ENCODE results near the gene C22orf15.
A peak's percentile ranks its signal among the peaks of the same experiment; 100 is the strongest.

The C22orf15 gene

DNA sequence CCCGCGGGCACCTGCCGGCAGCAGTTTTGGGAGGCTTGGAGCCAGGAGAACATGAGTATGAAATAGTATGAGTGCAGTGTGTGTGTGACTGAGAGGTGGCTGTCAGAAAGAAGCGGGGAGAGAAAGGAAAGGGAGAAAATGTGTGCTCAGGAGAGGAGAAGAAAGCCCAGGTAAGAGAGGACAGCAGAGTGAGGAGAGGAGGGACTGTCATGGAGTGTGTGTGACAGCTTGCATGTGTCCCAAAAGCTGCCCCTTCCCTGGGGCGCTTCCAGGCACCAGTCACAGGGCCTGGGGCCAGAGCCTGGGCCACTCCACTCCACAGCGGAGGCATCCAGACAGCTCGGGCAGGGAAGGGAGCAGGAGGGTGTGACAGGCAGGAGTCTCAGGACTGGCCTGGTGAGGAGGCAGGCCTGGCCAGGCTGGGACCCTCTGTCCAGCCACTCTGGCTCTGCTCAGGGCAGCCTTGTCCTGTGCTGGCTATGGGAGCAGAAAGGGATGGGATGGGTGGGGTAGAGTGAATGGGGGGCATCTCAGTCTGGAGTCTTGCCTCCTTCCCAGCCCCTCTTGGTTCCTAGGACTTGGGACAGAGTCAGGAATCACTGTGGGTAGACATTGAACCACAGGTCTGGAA, 10.8 kb downstream of the C22orf15 start:
- DNase-seq: no peak

DNA sequence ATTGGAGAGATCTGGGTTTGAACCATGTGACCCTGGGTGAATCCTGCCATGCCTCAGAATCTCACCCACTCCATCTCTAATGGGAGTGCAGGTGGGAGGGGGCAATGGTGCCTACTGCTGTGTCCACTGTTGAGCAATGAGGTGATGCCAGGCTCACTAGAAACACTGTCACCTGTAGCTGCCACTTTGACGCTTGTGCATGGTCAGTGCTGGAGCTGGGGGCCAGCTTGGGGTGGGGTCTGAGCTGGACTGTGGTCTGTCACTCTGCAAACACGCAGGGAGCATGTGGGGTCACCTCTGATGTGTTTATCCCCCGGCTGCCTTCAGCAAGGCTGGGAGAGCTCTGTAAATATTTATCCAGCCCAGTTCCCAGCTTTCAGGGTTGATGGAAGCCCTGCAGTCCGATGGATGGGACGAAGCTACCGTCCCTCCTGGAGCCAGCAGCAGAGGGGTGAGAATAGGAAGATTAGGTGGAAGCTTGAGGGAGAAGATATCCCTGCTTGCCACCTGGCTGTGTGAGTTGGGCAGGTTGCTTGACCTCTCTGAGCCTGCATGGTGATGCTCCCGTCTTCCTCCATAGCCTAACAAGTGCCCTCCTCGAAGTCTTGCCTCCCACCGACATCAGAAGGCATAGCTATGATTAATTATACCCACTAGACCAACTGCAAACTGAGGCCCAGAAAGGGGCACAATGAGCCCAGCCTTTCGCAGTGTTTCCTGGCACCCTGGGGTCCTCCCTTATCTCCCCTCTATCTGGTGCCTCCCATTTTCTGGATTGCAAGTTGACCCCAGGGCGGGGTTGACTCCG, 11.5 kb downstream of the C22orf15 start:
- no peak for DNase-seq

DNA sequence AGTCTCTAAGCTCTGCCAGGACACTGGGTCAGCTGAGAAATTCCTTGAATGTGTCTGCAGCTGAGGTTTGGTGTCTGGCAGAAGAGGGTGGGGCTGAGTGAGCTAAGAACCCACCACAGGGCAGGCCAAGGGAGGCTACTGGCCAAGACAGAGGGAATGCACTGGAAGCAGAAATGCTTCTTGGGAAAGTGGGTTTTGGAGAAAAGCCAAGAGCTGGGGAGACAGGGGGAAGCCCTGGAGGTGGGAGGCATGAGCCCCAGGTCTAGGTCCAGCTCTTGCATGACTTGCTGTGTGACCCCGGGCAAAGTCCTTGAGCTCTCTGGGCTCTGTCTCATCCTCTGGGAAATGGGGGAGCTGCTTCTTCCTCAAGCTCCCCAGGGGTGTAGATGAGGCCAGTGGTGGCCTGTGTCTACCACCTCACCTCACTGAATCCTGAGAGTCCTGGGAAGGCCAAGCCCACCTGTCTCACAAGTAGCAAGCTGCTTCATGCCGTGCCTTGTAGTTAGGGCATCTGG, 12.2 kb downstream of the C22orf15 start:
- DNase-seq: no peak

DNA sequence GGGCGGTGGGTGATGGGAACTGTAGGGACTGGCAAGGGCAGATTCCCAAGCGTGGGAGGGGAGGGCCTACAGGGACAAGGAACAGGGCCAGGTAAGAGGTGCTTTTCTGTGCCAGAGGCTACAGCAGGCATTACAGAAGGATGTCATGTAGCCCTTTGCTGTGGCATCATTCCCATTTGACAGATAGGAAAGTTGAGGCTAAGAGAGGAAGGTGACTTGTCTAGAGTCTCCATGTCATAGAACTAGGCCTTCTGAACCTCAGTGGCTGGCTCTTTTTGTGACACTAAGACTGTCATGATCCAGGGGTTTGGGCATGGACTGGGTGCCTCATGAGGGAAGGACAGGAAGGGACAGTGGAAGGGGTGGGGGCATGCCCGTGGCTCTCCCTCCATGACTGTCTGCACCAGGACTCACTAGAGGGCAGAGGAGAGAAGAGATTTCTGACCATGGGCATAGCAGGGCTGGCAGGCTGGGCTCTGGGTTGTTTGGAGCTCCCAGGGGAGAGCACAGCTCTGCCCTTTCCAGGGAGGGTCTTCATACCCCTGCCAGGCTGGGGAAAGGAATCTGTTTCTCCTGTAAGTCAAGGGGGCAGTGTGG, 13.1 kb downstream of the C22orf15 start:
- DNase-seq: no peak

DNA sequence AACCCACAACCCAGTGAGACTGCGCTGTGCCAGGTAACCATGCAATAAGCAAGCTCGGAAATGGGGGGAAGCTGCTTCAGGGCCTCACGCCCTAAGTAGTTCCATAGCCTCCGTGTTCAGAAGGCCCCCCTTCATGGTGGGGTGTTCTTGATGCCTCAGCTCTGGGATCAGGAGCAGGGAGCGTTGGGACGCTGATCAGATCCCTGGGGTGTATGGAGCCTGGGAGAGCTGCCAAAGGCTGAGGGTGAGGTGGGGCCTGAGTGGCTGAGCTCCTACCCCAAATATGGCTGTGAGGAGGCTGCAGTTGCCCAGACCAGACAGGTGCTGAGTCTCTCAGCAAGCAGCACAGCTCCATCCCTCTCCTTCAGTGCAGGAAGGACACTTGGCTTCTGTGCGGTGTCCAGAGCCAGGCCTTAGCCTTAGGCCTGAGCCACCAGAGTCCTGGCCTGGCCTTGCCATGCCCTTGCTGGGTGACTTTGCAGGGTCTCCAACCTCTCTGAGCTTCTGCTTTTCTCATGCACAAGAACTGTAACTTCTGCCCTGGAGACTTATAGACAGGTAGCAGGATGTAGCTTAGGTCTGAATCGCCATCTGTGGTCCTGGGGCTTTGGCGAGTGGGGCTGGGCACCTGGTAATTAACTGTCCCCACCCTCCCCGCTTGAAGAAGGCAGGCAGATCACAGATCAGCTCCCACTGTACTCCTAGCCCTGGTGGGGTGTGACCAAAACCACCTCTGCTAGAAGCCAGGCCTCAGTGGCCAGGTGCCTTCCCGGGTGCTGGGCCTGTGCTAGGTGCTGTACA, 15.2 kb downstream of the C22orf15 start:
- no peak for DNase-seq

DNA sequence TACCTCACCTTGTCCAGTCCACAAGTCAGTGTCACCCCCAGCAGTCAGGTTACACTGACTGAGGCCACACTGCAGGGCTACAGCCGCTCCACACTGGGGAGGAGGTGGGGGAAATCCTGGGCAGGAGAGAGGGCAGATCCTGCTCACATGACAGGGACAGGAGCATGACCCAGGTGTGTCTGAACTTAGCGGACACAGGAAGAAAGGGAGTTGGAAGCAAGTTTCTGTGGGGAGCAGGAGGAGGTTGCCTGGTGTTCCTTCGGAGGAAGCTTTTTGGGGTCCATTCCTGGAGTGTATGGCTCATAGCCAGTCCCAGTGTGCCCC, 15.7 kb downstream of the C22orf15 start:
- DNase-seq: no peak

DNA sequence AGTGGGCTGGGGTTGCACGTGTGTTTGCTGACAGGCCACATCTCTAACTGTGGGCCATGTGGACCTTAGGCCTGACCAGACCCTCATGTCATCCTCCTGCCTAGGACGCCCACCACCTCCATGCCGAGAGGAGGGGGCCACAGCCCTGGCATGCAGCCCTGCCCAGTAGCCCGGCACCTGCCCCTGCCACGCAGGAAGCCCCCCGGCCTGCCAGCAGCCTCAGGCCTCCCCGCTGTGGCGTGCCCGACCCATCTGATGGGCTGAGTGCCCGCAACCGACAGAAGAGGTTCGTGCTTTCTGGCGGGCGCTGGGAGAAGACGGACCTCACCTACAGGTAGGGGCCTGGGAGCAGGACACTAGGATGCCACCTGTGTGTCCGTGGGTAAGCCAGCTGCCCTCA, 16.3 kb downstream of the C22orf15 start:
- no peak for DNase-seq

DNA sequence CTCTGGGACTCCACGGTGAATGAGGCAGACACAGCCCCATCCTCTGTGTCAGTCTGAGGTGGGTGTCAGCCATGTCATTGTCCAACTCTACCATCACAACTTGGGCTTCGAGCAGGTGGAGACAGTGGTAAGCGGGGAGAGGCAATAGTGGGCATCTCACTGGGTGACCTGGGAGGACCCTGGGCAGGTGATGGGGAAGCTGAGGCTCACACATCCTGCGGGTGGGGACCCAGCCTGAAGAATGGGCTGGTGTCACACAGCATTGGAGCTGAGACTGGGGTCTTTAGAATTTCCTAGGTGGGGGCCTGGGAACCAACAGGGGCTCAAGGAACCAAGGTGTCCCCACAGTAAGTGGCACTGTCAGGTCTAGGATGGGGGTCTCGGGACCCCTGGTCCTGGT, 16.9 kb downstream of the C22orf15 start:
- no peak for DNase-seq

DNA sequence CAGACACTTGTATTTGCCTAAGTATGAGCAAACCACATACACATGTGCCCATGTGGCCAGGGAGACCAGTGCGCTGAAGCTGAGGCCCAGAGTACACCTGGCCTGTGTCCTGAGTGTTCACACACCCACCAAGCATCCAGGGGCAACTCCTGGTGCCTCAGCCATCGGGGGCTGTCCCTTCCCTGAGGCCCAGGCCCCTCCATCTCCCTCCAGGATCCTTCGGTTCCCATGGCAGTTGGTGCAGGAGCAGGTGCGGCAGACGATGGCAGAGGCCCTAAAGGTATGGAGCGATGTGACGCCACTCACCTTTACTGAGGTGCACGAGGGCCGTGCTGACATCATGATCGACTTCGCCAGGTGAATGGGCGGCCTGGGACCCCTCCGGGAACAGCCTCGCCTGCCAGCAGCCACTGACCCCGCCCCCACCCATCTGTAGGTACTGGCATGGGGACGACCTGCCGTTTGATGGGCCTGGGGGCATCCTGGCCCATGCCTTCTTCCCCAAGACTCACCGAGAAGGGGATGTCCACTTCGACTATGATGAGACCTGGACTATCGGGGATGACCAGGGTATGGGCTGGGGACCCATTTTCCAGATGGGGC, 17.5 kb downstream of the C22orf15 start:
- no peak for DNase-seq

DNA sequence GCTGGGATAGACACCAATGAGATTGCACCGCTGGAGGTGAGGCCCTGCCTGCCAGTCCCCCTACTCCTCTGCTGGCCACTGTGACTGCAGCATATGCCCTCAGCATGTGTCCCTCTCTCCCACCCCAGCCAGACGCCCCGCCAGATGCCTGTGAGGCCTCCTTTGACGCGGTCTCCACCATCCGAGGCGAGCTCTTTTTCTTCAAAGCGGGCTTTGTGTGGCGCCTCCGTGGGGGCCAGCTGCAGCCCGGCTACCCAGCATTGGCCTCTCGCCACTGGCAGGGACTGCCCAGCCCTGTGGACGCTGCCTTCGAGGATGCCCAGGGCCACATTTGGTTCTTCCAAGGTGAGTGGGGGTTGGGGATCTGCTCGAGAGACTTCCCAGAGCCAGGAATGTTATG, 18.3 kb downstream of the C22orf15 start:
- no peak for DNase-seq

DNA sequence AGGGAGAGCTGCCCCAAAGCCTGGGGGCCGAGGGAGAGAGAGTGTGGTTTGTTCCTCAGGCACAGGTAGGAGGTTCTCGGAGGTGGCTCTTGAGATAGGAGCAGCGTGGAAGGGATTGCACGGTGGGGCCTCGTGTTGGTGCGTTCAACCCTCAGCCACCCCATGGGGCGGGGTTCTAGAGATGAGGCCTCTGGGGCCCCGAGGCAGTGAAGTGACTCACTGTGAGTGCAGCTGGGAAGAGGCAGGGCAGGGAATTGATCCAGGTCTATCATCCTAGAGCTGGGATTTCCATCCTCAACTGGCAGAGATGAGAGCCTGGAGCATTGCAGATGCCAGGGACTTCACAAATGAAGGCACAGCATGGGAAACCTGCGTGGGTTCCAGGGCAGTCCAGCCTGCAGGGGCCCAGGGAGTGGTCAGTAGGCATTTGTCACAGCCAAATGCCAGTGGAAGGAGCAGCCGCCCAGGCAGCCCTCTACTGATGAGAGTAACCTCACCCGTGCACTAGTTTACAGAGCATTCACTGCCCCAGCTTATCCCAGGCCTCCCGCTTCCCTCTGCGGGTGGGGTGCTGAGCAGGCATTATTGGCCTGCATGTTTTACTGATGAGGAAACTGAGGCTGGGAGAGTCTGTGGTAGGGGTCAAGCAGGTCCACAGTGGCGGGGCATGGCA, 18.9 kb downstream of the C22orf15 start:
- DNase-seq: no peak

DNA sequence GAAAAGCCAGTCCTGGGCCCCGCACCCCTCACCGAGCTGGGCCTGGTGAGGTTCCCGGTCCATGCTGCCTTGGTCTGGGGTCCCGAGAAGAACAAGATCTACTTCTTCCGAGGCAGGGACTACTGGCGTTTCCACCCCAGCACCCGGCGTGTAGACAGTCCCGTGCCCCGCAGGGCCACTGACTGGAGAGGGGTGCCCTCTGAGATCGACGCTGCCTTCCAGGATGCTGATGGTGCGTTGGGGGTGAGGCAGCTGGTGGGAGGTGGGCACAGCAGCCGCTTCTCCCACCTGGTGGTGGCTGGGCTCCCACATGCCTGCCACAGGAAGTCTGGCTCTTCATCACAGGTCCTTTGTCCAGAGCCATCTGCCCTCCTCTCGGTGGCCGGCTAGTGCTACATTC, 19.5 kb downstream of the C22orf15 start:
- DNase-seq: no peak

DNA sequence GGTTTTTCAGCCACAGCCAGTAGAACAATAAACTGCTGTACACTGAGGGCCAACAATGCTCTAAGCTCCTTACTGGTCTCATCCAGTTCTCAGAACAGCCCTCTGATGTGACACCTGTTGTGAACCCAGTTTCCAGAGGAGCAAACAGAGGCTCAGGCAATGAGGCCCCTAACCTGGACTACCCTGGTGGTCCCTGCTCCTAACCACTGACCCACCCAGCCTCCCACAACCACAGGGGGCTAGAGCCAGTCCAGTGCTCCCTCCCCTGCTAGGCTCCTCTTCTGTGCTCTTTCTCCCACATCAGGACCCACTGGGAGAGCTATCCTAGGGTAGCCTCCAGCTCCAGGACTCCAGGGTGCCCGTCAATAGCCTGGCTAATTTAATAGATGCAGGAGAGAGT, 19.9 kb downstream of the C22orf15 start:
- no peak for DNase-seq

DNA sequence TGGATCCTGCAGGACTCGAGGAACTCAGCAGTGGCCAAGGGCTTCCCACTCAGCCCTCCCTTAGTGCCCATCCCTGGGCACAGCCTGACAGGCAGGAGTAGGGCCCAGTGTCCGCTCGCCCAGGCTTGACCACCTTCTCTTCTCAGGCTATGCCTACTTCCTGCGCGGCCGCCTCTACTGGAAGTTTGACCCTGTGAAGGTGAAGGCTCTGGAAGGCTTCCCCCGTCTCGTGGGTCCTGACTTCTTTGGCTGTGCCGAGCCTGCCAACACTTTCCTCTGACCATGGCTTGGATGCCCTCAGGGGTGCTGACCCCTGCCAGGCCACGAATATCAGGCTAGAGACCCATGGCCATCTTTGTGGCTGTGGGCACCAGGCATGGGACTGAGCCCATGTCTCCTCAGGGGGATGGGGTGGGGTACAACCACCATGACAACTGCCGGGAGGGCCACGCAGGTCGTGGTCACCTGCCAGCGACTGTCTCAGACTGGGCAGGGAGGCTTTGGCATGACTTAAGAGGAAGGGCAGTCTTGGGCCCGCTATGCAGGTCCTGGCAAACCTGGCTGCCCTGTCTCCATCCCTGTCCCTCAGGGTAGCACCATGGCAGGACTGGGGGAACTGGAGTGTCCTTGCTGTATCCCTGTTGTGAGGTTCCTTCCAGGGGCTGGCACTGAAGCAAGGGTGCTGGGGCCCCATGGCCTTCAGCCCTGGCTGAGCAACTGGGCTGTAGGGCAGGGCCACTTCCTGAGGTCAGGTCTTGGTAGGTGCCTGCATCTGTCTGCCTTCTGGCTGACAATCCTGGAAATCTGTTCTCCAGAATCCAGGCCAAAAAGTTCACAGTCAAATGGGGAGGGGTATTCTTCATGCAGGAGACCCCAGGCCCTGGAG, 20.7 kb downstream of the C22orf15 start:
- DNase-seq: no peak

DNA sequence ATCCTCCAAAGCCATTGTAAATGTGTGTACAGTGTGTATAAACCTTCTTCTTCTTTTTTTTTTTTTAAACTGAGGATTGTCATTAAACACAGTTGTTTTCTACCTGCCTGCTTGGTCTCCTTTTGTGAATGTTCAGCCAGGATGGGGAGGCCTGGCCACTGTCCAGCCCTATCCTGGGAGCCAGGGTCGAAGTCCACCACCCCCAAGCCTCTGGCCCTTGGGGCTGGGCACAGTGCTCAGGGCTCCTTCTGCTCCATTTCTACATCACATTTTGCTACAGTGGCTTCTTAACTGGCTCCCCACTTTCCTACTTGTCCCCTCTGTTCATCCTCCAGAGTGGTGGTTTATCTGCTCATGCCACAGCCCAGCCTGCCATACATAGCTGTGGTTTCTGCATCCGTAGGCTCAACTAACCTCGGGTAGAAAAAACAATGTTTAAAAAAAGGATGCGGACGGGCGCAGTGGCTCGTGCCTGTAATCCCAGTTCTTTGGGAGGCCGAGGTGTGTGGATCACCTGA, 21.5 kb downstream of the C22orf15 start:
- DNase-seq: peak; percentile 73

DNA sequence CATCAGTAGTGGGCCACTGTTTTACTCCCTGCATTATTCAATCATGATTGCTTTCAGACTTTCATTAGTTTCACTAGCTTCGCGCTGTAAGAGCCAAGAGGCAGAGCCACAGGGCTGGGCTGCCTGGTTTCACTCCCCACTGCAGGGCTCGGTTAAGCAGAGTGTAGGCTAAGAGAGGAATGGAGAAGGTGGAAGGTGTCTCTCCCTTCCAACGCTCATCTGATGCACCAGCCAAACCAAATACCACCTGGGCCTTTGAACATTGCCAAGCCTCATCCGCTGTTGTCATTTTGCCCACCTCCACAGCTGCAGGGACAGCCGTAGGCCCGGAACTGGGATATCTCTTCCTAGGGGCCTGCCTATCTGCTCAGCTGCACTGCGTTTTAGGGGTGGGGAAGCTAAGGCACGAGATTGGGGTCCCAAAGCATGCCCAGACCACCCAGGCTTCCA, 23.5 kb downstream of the C22orf15 start:
- no peak for DNase-seq

DNA sequence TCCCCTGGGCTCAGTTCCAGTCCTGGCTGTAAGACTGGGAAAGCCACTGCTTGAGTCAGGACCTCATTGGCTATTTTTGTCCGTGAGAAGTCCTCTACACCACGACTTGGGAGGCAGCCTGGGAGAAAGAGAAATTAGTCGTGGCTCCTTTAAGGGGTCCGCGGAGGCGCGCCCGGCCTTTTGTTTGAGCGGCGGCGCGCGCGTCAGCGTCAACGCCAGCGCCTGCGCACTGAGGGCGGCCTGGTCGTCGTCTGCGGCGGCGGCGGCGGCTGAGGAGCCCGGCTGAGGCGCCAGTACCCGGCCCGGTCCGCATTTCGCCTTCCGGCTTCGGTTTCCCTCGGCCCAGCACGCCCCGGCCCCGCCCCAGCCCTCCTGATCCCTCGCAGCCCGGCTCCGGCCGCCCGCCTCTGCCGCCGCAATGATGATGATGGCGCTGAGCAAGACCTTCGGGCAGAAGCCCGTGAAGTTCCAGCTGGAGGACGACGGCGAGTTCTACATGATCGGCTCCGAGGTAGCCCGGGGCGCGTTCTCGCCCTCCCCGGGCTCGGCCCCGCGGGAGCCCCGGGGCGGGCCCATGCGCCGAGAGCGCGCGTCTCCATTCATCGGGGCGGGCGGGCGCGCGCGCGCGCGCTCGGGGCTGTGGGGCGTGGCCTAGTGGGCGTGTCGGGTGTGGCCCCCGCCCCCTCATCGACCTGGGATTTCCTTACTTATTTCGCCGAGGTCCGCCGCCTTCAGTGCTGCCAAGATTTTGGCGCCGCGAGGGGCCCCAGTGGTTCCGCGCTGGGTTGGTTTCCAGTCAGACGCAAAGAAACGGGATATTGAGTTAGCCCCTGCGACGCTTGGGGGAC, 24.2 kb downstream of the C22orf15 start, which contains the start of gene SMARCB1:
Gene SMARCB1 (plus strand): TSS at position 215 of the 848 bp plus-strand sequence. CDS start 204 bp downstream, at position 419.
- peak; percentile 96 for DNase-seq

DNA sequence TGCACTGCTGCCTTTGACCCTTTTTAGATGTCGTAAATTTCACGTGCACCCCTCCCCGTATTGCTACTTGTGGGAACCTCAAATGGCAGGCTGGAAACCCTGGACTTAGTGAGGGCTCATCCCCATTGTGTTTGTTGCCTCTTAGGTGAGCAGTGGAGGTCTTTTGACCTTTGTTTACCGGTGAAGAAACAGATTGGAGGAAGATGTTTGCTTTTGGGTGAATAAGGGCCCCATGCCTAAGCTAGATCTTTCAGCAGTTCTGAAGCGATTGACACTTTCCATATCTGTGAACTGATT, 24.8 kb downstream of the C22orf15 start:
- no peak for DNase-seq

DNA sequence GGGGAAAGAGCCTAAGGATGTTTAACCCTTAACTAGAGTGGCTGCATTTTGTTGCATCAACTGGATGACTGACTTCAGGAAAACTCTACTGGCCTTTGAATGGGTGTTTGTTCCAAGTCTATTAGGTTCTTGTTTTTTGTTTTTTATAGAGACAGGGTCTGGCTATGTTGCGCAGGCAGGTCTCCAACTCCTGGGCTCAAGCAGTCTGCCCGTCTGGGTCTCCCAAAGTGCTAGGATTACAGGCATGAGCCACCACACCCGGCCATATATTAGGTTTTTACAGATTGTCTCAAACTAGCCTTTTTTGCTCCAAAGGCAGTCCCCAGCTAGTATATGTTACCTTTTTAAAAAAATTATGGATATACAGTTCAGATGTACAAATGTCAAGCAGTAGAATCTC, 25.1 kb downstream of the C22orf15 start:
- no peak for DNase-seq

DNA sequence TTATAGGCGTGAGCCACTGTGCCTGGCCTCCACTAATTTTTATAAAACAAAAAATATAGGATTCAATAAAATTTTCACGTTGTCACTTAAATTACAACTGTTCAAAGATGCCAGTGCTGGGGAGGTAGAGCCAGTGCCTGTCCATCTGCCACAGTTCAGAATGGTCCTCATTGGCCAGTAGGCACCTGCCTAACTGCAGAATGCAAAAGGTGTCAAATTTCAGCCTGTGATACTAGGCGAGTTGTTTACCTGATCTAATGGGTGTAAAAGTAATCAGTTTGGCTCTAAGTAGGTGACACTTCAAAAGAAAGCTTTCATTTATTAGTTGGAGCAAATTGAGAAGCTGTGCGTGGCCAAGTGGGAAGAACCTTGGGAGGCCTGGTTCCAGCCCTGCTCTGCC, 26.3 kb downstream of the C22orf15 start:
- DNase-seq: no peak
